H1 (cell line): ENCODE data around the gene MARCHF9. TPM values are rescaled to one million over a fixed set of nuclear protein-coding genes. Genes with fewer than 3 reads are reported as not detected.

ENCODE experiments used
- CTCF ChIA-PET: fragments of 300-600 bp; sonication (Branson Sonifier 250); formaldehyde crosslinking; loops from one replicate; lab custom pipeline; 2021; ENCODE audit not compliant: partially characterized antibody; lab: Charles Lee
- POLR2A ChIA-PET: fragments of 300-600 bp; sonication (Branson Sonifier 250); formaldehyde crosslinking; loops from one replicate; lab custom pipeline; 2021; ENCODE audit warnings: inconsistent platforms; ENCODE audit not compliant: partially characterized antibody; lab: Charles Lee
- DNase-seq, 2 experiments: peaks; one replicate each; pipeline versions ENCODE4 v3.0.0 to v3.0.0-alpha.2; 2010 to 2022; ENCODE audit warnings: low spot score in 2 of 2, low read depth in 1 of 2, mixed read lengths in 1 of 2
- FAIRE-seq: peaks from 2 replicates; lab custom pipeline; 2011; peaks lifted over from hg19 to GRCh38; lab: Jason Lieb, UNC
- H2AFZ ChIP-seq: 2 replicates; pipeline ENCODE4 v1.8.1; 2012; ENCODE audit warnings: low read length, inconsistent platforms
- H2AK5ac ChIP-seq: 2 replicates; pipeline ENCODE4 v1.6.1; 2013; ENCODE audit warnings: low read depth, low read length
- H2BK120ac ChIP-seq: replicated peaks from 2 replicates; pipeline ENCODE3; 2013; ENCODE audit warnings: low read depth, low read length, inconsistent platforms
- H2BK12ac ChIP-seq: 2 replicates; pipeline ENCODE4 v1.6.1; 2013; ENCODE audit warnings: low read depth, low read length
- H2BK15ac ChIP-seq: 2 replicates; pipeline ENCODE4 v1.6.1; 2013; ENCODE audit warnings: low read length
- H2BK20ac ChIP-seq: 2 replicates; pipeline ENCODE4 v1.6.1; 2013; ENCODE audit warnings: low read length
- H2BK5ac ChIP-seq: 2 replicates; pipeline ENCODE4 v1.6.1; 2013; ENCODE audit warnings: low read depth, low read length
- H3K14ac ChIP-seq: 2 replicates; pipeline ENCODE4 v1.6.1; 2013; ENCODE audit warnings: inconsistent platforms; ENCODE audit not compliant: insufficient read length
- H3K18ac ChIP-seq: 2 replicates; pipeline ENCODE4 v1.6.1; 2013; ENCODE audit warnings: low read length; ENCODE audit errors: extremely low read depth
- H3K23ac ChIP-seq: 2 replicates; pipeline ENCODE4 v1.6.1; 2013; ENCODE audit warnings: inconsistent platforms; ENCODE audit not compliant: insufficient read length
- H3K23me2 ChIP-seq: 2 replicates; pipeline ENCODE4 v1.6.1; 2013; ENCODE audit warnings: low read depth, low read length
- H3K27ac ChIP-seq: 2 replicates; pipeline ENCODE4 v1.6.1; 2011; ENCODE audit warnings: low read depth, low read length, inconsistent platforms
- H3K27me3 ChIP-seq, 4 experiments: replicated peaks in 1 of 4; 1 replicate in 1 of 4; 2 replicates in 3 of 4; pipeline versions ENCODE4 v1.6.1 to v1.8.1; 2011 to 2013; ENCODE audit warnings: low read length in 3 of 4, mild to moderate bottlenecking in 3 of 4, inconsistent platforms in 2 of 4, mixed read lengths in 2 of 4, moderate library complexity in 1 of 4; ENCODE audit not compliant: control insufficient read depth in 3 of 4, insufficient read depth in 3 of 4; ENCODE audit errors: extremely low read depth in 1 of 4
- H3K36me3 ChIP-seq, 4 experiments: 2 replicates each; pipeline versions ENCODE4 v1.6.1 to v1.8.1; 2011 to 2013; ENCODE audit warnings: mild to moderate bottlenecking in 4 of 4, low read length in 3 of 4, moderate library complexity in 2 of 4, control low read depth in 1 of 4, inconsistent platforms in 1 of 4; ENCODE audit not compliant: insufficient read depth in 4 of 4, control insufficient read depth in 2 of 4
- H3K4ac ChIP-seq: replicated peaks from 2 replicates; pipeline ENCODE3; 2013; ENCODE audit warnings: low read length, low read depth, mixed read lengths, inconsistent platforms; ENCODE audit not compliant: insufficient read length
- H3K4me1 ChIP-seq, 4 experiments: replicated peaks in 1 of 4; 1 replicate in 1 of 4; 2 replicates in 3 of 4; pipeline versions ENCODE4 v1.6.1 to v1.8.1; 2011 to 2013; ENCODE audit warnings: low read length in 3 of 4, inconsistent platforms in 2 of 4, mixed read lengths in 1 of 4; ENCODE audit not compliant: insufficient read depth in 4 of 4, control insufficient read depth in 3 of 4
- H3K4me2 ChIP-seq, 2 experiments: 2 replicates each; pipeline versions ENCODE4 v1.6.1 to v1.8.1; 2011 to 2013; ENCODE audit warnings: low read depth in 2 of 2, low read length in 2 of 2, control low read depth in 1 of 2, inconsistent platforms in 1 of 2, mild to moderate bottlenecking in 1 of 2; ENCODE audit not compliant: insufficient read depth in 1 of 2
- H3K4me3 ChIP-seq, 4 experiments: fragments of 200-600, 300-600 bp in 1 of 4; sonication (generic), shearing (Covaris generic), sonication (Bioruptor Twin) in 1 of 4; 2 replicates each; pipeline versions ENCODE4 v1.5.1 to v1.8.1; 2011 to 2016; ENCODE audit warnings: low read length in 4 of 4, low read depth in 3 of 4, control low read depth in 2 of 4, inconsistent platforms in 2 of 4, mild to moderate bottlenecking in 2 of 4, mixed read lengths in 1 of 4, moderate library complexity in 1 of 4; ENCODE audit not compliant: insufficient read depth in 2 of 4; ENCODE audit errors: extremely low read depth in 1 of 4
- H3K56ac ChIP-seq: replicated peaks from 2 replicates; pipeline ENCODE3; 2013; ENCODE audit warnings: low read depth, mild to moderate bottlenecking, mixed read lengths, low read length, inconsistent platforms; ENCODE audit not compliant: insufficient read length
- H3K79me1 ChIP-seq: 2 replicates; pipeline ENCODE4 v1.6.1; 2013; ENCODE audit warnings: low read depth, low read length, control low read depth
- H3K79me2 ChIP-seq, 2 experiments: 2 replicates each; pipeline versions ENCODE4 v1.6.1 to v1.8.1; 2012 to 2013; ENCODE audit warnings: low read length in 2 of 2, mild to moderate bottlenecking in 2 of 2, inconsistent platforms in 1 of 2; ENCODE audit not compliant: insufficient read depth in 2 of 2, control insufficient read depth in 1 of 2
- H3K9ac ChIP-seq, 4 experiments: replicated peaks in 1 of 4; 1 replicate in 1 of 4; 2 replicates in 3 of 4; pipeline versions ENCODE4 v1.6.1 to v1.8.1; 2011 to 2013; ENCODE audit warnings: low read depth in 3 of 4, low read length in 3 of 4, control low read depth in 2 of 4, mild to moderate bottlenecking in 2 of 4, moderate library complexity in 2 of 4, inconsistent platforms in 1 of 4; ENCODE audit errors: extremely low read depth in 1 of 4
- H3K9me3 ChIP-seq, 2 experiments: 2 replicates each; pipeline versions ENCODE4 v1.6.1 to v1.8.1; 2012 to 2013; ENCODE audit warnings: mild to moderate bottlenecking in 2 of 2, moderate library complexity in 2 of 2, control low read depth in 1 of 2, inconsistent platforms in 1 of 2, low read depth in 1 of 2, low read length in 1 of 2, mixed read lengths in 1 of 2; ENCODE audit not compliant: insufficient read depth in 2 of 2
- H4K20me1 ChIP-seq, 2 experiments: replicated peaks in 1 of 2; 2 replicates each; pipeline versions ENCODE3 to v1.8.1; 2011 to 2013; ENCODE audit warnings: inconsistent platforms in 2 of 2, low read length in 2 of 2, mild to moderate bottlenecking in 1 of 2; ENCODE audit not compliant: insufficient read depth in 2 of 2, control insufficient read depth in 1 of 2
- H4K5ac ChIP-seq: 2 replicates; pipeline ENCODE4 v1.6.1; 2013; ENCODE audit warnings: low read length, low read depth, mixed read lengths, inconsistent platforms; ENCODE audit not compliant: insufficient read length
- H4K8ac ChIP-seq: 2 replicates; pipeline ENCODE4 v1.8.0; 2013; ENCODE audit warnings: mild to moderate bottlenecking, moderate library complexity, low read length, inconsistent platforms; ENCODE audit not compliant: insufficient read depth; ENCODE audit errors: extremely low read depth
- H4K91ac ChIP-seq: replicated peaks from 2 replicates; pipeline ENCODE3; 2013; ENCODE audit warnings: low read length, mixed read lengths, inconsistent platforms; ENCODE audit not compliant: insufficient read length
- ATF3 ChIP-seq: IDR thresholded peaks from 2 replicates; pipeline ENCODE4 v1.6.1; 2011; ENCODE audit warnings: low read depth, mild to moderate bottlenecking, low read length; ENCODE audit not compliant: insufficient read depth
- BCL11A ChIP-seq, 2 experiments: IDR thresholded peaks; one replicate each; pipeline ENCODE4 v1.6.1; 2011; ENCODE audit warnings: low read depth in 2 of 2, low read length in 2 of 2, mild to moderate bottlenecking in 2 of 2
- CREB1 ChIP-seq: IDR thresholded peaks from 2 replicates; pipeline ENCODE4 v1.6.1; 2012; ENCODE audit warnings: inconsistent platforms
- FOSL1 ChIP-seq: IDR thresholded peaks from 2 replicates; pipeline ENCODE4 v1.6.1; 2011; ENCODE audit warnings: mild to moderate bottlenecking, low read depth, low read length, moderate library complexity; ENCODE audit not compliant: insufficient read depth
- PHF8 ChIP-seq: fragments of 200-600 bp; sonication (generic); conservative IDR thresholded peaks from 2 replicates; pipeline ENCODE4 v1.7.1; 2012; ENCODE audit warnings: low read depth, mild to moderate bottlenecking, inconsistent platforms, low read length, moderate library complexity
- POLR2A ChIP-seq, 2 experiments: IDR thresholded peaks; 1 replicate in 1 of 2; 2 replicates in 1 of 2; pipeline ENCODE4 v1.6.1; 2011; ENCODE audit warnings: low read depth in 2 of 2, low read length in 2 of 2, mild to moderate bottlenecking in 2 of 2; ENCODE audit errors: control extremely low read depth in 1 of 2
- POU5F1 ChIP-seq: IDR thresholded peaks from 2 replicates; pipeline ENCODE4 v1.6.1; 2011; ENCODE audit warnings: low read depth, mild to moderate bottlenecking, low read length, moderate library complexity
- RBBP5 ChIP-seq: IDR thresholded peaks from 2 replicates; pipeline ENCODE4 v1.7.1; 2012; ENCODE audit warnings: low read depth, mild to moderate bottlenecking, inconsistent platforms, low read length, moderate library complexity, borderline replicate concordance
- SIX5 ChIP-seq: IDR thresholded peaks from 2 replicates; pipeline ENCODE4 v1.6.1; 2011; ENCODE audit warnings: mild to moderate bottlenecking, low read depth, low read length
- SP4 ChIP-seq: IDR thresholded peaks from 2 replicates; pipeline ENCODE4 v1.6.1; 2012; ENCODE audit warnings: low read length, inconsistent platforms
- SUZ12 ChIP-seq: fragments of 200-600 bp; sonication (generic); IDR thresholded peaks from 2 replicates; pipeline ENCODE4 v1.6.1; 2012; ENCODE audit warnings: mild to moderate bottlenecking, inconsistent platforms, low read length, moderate library complexity, mixed read lengths
- TAF1 ChIP-seq: IDR thresholded peaks from 2 replicates; pipeline ENCODE4 v1.6.1; 2011; ENCODE audit warnings: mild to moderate bottlenecking, low read depth, low read length
- TEAD4 ChIP-seq: IDR thresholded peaks from 2 replicates; pipeline ENCODE4 v1.6.1; 2012; ENCODE audit warnings: low read depth, low read length, inconsistent platforms, mixed read lengths
- USF2 ChIP-seq: IDR thresholded peaks from 2 replicates; pipeline ENCODE4 v1.6.1; 2011; ENCODE audit warnings: low read length, improper control_type of control experiment
- WGBS, 2 experiments: shearing (Covaris generic) in 1 of 2; methylation state at CpG; one replicate each; pipeline versions ENCODE4 v1.1.6 to v1.1.7; 2013 to 2015; ENCODE audit warnings: low lambda C conversion rate in 2 of 2, mixed read lengths in 2 of 2, inconsistent platforms in 1 of 2, low coverage in 1 of 2, missing lambda C conversion rate in 1 of 2; ENCODE audit not compliant: insufficient replicate concordance in 2 of 2, insufficient coverage in 1 of 2, insufficient read length in 1 of 2; ENCODE audit errors: extremely low coverage in 1 of 2, missing lambda C conversion rate in 1 of 2; 5-methylcytosine and 5-hydroxymethylcytosine counted together
- polyA plus RNA-seq, 7 experiments: library from polyadenylated mRNA; depleted of rRNA in 3 of 7; stranded (reverse) in 5 of 7; unstranded in 2 of 7; fragments of >200 nt in 5 of 7; fragments of 200-250 nt in 2 of 7; gene quantifications; 1 replicate in 5 of 7; 2 replicates in 1 of 7; 4 replicates in 1 of 7; pipeline versions ENCODE4 v1.2.1 to v1.2.3, GENCODE V29; 2011 to 2013; ENCODE audit warnings: missing spikeins in 2 of 7, mixed read lengths in 2 of 7
- total RNA-seq: library from RNA; stranded (reverse); fragmentation: NEBNext Ultra II Directional; extraction: Animal tissue kit (Norgen Biotek cat#: 25700); gene quantifications from 2 replicates; pipeline ENCODE4 v1.2.1, GENCODE V29; 2021

The MARCHF9 gene
- total and polyA plus RNA-seq, 2 of the 8 experiments (the other 6 are each of a cell fraction or from before 2014, with no cell fraction given): 6.4 to 7.8 TPM

- no peak overlapping the region for H4K8ac ChIP-seq
- CTCF ChIA-PET: interaction anchor here (0.7 to 8.3 kb wide), 3 partner anchors 8 to 1348 kb away, joined by 3 to 56 read pairs (median 14); partner anchors contain the start of gene TSFM
Measured at GRCh38 chr12:57795354-57795753, 40.5 kb downstream of the MARCHF9 start.

More at GRCh38 chr12:57795354-57795753, 40.5 kb downstream of the MARCHF9 start:
- Histone ChIP-seq H3K4ac (no peak overlapping the region), H4K5ac (no peak overlapping the region), H3K18ac (no peak overlapping the region), H3K27me3 (no peaks in the 10 kb centered on the region), H3K4me3 (no peak overlapping the region), H2AFZ (no peak overlapping the region), H3K4me2 (no peak overlapping the region), H2BK120ac (no peak overlapping the region), H3K23ac (no peak overlapping the region), H3K79me1 (no peaks in the 10 kb centered on the region; the same call in 1 of the 2 replicates), H2BK12ac (no peak overlapping the region), H3K4me1 (no peaks in the 10 kb centered on the region), H2BK20ac (no peak overlapping the region), H3K9me3 (no peaks in the 10 kb centered on the region), H3K23me2 (no peaks in the 10 kb centered on the region), H3K9ac (no peak overlapping the region), H3K79me2 (no peaks in the 10 kb centered on the region), H3K27ac (no peak overlapping the region), H2BK5ac (no peak overlapping the region), H3K14ac (no peak overlapping the region), H2BK15ac (no peak overlapping the region), H3K36me3 (peaks cover 2 to 37% (median 20%) of the 10 kb centered on the region in 4 experiments; a peak in 7 of 8 replicates), H3K56ac (no peak overlapping the region)
- POLR2A ChIA-PET: interaction anchor here (1.2 to 3.1 kb wide), 2 partner anchors 12 to 15 kb away, joined by 3 to 10 read pairs; partner anchors contain the start of gene TSFM
- no peak for DNase-seq
- no peak for FAIRE-seq
- TF ChIP-seq TAF1 (no peak), ATF3 (no peak), BCL11A (IDR thresholded peaks at IDR 0.05; ENCODE audit: low read depth in 2 of 2, low read length in 2 of 2) (no peak), USF2 (no peak), FOSL1 (no peak), RBBP5 (no peak), SP4 (no peak), PHF8 (no peak), POU5F1 (no peak), SUZ12 (no peak), TEAD4 (no peak), CREB1 (no peak), SIX5 (no peak), POLR2A (IDR thresholded peaks at IDR 0.05; ENCODE audit: control extremely low read depth in 1 of 2, low read depth in 2 of 2, low read length in 2 of 2) (no peak)
- TF ChIP-seq, all 59 proteins: peak for 0
- no peaks in the 10 kb centered on the region for H4K20me1 ChIP-seq
- no peak overlapping the region for H4K91ac ChIP-seq
- H2AK5ac ChIP-seq: no peak overlapping the region
- 96% methylated on average over 6 of the region's 6 CpGs; no CpG with 5 or more reads in 1 of the 2 experiments for WGBS, 2 experiments
